GM03348 (cell line): ENCODE measurements around the gene CIRBP.

Experiments
- DNase-seq: peaks from one replicate; pipeline ENCODE4 v3.0.0; 2012; ENCODE audit warnings: low spot score

The CIRBP gene

GRCh38 chr19:1279782-1280341, 10.7 kb downstream of the CIRBP start:
- DNase-seq: peak; percentile 91

DNA sequence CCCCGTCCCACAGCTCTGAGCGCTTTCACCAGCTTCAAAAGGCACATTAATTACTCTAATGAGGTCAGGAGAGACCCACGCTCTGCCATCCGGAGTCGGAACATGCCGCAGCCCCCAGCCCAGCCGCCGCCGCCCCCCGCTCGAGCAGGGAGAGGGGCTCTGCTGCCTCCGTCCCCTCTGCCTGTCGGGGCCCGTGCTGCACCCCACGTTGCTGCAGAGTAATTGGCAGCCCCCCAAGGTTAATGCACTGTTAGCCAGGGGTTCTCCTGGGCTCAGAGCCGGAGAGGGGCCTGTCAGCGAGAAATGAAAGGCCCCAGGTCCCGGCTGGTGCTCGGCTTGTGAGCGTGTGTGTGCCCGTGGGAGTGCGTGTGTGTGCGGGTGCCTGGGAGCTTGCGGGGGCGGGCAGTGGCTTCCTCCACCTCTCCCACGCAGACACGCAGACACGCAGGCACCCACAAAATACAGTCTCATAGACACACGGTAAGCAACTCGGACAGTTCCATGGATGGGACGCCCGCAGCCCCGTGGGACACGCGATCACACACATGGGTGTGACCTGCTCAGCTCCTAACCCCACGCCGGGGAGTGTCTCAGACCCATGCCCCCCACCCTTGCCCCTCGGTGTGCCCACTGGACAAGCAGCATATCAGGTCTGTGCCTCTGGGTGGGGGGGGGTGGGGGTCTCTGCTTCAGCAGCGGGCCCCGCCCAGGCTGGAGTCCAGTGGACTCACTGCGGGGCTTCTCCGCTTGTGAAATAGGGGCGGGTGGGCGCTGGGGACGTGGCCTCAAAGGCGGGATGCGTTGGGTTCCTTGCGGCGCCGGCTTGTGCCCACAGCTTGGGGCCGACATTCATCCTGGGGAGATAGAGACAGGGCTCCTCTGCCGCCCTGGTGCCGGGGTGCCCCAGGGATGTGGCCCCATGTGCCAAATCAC, 11.8 kb downstream of the CIRBP start:
- DNase-seq: no peak

GRCh38 chr19:1281569-1282287, 12.6 kb downstream of the CIRBP start:
- no peak for DNase-seq

- DNase-seq: no peak
Observed at GRCh38 chr19:1282588-1283206, 13.6 kb downstream of the CIRBP start.

GRCh38 chr19:1283207-1283916, 14.2 kb downstream of the CIRBP start:
- DNase-seq: no peak

GRCh38 chr19:1283917-1284292, 14.8 kb downstream of the CIRBP start:
- DNase-seq: no peak

- DNase-seq: no peak
Observed at GRCh38 chr19:1284293-1284978, 15.3 kb downstream of the CIRBP start.

DNA sequence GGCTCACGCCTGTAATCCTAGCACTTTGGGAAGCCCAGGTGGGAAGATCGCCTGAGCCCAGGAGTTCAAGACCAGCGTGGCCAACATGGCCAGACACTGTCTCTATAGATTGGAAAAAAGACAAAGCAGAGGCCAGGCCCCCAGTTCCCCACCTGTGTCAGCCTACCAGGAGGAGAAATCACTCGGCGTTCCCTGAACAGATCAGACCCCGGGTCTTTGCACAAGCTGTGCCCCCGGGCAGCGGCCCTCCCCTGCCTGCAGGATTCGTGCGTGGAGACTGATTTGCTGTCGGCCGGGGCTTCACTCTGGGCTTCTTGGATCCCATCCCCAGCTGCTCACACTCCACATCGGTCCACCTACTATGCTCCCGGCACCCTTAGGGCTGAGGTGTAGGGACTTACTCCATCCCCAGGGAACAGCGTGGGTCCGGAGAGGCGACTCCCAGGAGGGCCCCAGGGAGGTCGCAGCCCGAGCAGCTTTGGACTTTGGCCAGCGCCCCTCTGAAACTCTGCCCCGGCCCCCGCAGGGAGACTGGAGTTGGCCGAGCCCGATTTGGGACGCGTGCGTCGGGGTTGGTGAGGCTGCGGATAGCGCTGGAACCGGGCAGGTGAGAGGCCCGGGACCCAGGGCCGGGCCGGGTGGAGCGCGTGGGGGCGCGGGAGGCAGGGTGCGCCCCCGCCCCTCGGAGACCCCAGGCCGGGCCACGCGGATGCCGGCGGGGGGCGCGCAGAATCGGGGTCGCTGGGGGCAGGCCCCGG, 16.0 kb downstream of the CIRBP start:
- DNase-seq: no peak

- DNase-seq: peak; percentile 47
Observed at GRCh38 chr19:1285737-1286360, 16.7 kb downstream of the CIRBP start, which contains the start of gene EFNA2. EFNA2 (plus strand) TSS chr19:1285873; CDS start chr19:1286169, 296 bp downstream.

DNA sequence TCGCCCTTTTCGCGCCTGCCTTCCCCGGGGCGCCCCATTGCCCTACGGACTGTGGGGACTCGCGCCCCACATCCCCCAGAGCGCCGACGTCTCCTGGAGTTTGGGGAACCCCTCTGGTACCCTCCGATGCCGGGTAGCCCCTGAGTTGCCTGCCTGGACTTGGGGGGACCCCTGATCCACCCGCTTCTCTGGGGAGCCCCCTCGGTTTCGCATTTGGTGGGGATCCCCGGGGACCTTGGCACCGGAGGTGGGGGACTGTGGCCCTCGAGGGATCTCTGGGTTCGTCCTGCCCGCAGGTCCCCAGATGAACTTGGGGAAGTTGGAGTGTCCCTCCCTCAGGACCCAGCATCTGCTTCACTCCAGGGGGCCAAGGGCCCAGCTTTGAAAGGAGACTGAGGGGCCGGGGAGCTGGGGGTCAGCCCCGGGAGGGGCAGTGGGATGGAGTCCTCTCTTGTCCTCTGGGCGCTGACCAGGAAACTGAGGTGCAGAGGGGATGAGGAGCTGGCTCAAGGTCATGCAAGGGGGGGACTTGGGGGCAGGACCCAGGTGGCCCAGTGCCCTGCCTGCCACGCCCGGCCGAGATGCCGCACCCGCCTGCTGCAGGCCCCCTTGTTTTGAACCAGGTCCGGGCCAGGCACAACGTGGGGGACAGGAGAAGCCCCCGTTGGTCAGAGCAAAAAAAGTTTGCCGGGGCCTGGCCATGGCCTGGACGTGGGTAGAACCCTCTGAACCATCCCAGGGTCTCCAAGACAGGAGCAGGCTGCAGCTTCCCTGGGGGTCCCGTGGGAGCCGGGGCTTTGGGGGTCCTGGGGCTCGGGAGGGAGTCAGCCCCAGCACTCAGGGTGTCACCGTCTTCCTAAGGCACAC, 17.6 kb downstream of the CIRBP start:
- DNase-seq: no peak

GRCh38 chr19:1287354-1288225, 18.5 kb downstream of the CIRBP start:
- DNase-seq: peak; percentile 57

DNA sequence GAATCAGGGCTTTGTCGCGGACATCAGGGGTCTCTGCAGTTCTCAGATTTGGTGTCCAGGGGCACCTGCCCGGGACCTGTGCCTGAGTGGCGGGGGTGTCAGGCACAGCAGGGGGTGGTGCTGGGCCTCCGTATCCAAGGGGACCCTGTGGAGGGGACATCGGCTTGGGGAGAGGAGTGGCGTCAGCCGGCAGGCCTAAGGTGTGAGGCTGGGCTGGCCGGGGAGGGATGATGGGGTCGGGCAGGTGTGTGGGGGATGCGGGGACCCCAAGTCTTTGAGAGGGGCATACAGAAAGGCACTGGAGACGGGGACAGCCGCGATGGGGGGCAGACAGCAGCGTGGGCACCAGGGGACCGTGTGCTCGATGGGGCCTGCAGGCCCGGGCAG, 19.1 kb downstream of the CIRBP start:
- no peak for DNase-seq

DNA sequence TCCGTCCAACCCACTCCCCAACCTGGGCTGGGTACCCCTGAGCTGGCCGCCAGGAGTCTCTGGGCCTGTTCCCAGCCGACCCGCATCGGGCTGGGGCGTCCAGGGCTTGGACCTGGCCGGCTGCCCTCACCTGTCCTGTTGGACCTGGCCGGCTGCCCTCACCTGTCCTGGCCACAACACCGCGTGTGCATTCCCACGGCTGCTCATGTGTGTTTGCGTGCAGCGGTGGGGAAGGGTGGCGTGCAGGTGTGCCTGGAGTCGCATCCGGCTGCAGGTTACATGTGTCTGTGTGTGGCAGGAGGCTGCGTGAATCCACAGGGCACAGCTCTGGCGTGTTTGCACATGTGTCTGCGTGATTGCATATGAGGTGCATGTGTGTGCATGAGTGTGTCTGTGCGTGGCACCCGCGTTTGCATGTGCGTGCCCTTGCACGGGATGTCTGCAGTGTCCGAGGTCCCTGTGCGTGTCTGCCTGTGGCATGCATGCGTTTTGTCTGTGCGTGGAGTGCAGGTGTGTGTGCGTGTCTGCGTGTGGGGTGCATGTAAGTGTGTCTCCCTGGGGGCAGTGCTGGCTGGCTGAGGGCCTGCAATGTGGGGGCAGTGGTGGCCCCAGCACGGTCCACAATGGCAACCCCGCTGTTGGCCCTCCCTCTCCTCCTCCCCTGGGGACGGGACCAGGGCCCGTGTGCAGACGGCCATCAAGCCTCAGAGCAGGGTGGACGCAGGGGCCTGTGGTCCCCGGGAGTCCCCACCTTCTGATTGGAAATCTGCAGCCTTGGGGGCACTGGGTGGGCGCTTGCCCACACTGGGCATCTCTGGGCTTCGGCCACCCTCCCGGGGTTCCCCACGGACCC, 19.9 kb downstream of the CIRBP start:
- no peak for DNase-seq

DNA sequence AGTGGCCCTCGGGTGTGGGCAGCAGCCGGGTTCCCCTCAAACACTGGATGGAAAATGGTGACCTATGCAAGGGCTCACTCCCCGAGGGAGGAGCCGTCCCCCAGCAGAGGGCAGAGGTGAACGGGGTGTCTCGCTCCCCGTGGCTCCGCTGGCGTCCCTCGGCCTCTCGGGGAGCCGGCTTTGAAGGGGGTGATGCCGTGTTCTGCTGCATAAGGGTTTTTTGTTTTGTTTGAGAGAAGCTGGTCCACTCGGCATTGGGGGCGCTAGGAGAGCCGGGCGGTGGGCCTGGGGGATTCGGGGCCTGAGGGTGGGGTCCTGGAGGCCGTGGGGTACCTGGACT, 20.5 kb downstream of the CIRBP start:
- DNase-seq: no peak

- DNase-seq: no peak
Observed at GRCh38 chr19:1290196-1290702, 21.1 kb downstream of the CIRBP start.

GRCh38 chr19:1290703-1291651, 21.8 kb downstream of the CIRBP start:
- no peak for DNase-seq
